Occipital lobe (tissue), 2 donors: ENCODE measurements around the gene DPY19L2. TPM values are rescaled to one million over a fixed set of nuclear protein-coding genes. Genes with fewer than 3 reads are reported as not detected.
"Not testable (repeated sequence)": the region's sequence is repeated elsewhere in the genome, so short reads cannot be mapped to it uniquely, and the experiment has no call there.

Experiments used
- DNase-seq: peaks from one replicate; lab custom pipeline; 2025; lab: John Stamatoyannopoulos, UW
- total RNA-seq: library from RNA; depleted of rRNA; stranded (reverse); fragments of >200 nt; gene quantifications from one replicate; pipeline ENCODE4 v1.2.3, GENCODE V29; 2014

DPY19L2 gene
- 38.4 TPM for total RNA-seq

DNA sequence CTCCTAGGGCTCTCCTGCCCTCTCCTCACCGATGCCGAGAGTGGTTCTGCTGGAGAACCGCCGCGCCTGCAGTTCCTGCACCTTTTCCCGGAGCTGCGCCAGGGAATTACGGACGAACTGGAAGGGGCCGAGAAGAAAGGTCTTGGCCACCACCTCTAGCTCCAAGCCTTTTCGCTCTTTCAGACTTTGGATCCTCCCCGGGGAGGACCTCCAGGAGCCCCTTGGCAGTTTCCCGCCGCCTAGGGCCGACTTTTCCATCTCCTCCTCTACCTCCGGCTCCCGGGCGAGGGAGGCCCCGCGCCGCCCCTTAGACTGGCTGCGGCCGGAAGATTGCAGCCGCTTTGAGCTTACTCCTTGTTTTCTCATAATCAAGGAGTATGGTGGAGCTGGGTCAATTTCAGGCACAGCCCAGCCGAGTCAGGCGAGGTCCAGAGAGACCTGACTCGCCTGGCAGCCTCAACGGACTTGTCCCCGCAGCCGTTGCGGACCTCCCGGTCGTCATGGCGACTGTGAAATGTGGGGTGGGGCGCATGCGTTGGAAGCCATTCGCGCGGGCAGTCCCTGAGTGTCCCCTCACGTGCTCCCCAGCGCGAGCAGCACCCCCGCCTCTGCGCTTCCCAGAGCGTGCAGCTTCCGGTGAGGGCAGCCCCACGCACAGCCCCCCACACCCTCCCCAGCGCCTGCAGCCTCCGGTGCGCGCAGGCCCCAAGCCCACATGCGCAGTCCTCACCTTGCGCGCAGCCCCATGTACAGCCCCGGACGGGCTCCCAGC lies at the start of gene DPY19L2:
DPY19L2 (minus strand) TSS at position 466 of the 772 bp plus-strand sequence; CDS start at position 366, 100 bp downstream.
- peak; percentile 74 for DNase-seq

DNA sequence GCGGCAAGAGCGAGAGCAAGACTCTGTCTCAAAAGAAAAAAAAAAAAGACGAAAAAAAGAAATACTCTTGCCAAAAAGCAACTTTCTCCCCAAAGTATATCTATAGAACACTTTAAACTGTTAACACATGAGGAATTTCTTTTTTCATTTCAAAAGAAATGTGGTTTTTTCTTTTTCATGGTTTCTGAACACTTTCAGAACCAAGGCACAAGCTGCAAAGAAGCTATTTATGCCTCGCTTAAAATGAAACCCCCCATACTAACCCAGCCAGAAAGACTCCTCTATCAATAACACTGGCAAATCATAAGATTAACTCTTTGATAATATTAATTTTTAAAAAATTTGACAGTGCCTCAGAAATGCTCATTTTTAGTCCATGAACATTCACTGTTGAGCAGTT lies 48.6 kb upstream of the DPY19L2 start:
- not testable (repeated sequence) for DNase-seq

DNA sequence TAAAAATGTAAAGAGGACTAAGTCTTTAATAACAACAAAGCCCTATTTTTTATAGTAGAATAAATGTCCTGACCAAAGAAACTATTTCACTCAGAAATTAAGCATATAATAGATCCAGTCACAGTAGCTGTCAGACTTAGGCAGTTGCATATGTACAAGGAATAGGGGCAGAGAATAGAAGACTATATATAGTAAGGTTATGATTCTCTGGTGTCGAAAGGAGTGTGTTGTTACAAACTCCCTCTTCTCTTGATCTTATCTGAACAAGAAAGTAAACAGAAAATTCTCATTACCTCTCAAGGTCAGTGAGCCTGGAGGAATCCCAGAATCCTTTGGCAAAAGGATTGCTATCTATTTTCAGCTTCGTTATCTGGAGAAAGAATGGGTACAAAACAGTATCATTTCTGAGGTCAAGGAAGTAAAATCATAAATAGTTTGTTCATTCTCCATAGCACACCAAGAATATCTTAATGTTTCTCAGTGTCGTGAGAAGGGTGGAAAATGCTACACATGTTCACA lies 46.9 kb upstream of the DPY19L2 start:
- not testable (repeated sequence) for DNase-seq

DNA sequence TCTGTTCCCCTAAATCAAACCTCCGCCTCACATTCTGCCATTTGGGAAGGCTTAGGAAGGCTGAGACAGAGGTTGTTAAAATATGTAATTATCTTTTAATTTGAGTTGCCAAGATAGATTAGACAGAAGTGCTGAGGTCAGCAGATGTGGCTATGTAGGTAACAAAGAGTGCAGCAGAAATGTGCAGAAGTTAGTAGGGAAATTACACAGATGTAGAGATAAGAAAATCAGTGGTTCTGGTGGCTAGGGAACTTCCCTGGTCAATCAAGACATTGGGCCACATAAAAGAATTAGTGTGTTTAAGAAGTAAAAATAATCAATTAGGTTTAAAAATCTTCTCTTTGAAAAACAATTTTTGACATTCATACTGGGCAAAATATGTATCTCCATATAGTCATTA lies 46.1 kb upstream of the DPY19L2 start:
- not testable (repeated sequence) for DNase-seq

DNA sequence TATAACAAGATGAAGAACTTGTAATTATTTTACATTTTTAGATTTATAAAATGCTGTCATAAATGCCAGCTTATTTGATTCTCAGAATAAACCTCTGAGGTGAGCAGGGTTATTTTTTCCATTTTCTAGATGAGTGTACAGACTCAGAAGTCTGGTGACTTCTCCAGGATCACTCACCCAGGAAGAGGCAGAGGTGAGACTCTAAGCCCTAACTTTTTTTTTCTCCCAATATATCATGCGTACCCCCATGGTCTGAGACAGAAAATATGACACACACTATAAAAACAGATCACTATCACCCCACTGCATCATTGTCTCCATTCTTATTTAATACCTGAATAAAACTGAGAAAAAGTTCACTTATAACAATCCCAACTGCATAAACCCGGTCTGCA lies 45.4 kb upstream of the DPY19L2 start:
- DNase-seq = not testable (repeated sequence)

DNA sequence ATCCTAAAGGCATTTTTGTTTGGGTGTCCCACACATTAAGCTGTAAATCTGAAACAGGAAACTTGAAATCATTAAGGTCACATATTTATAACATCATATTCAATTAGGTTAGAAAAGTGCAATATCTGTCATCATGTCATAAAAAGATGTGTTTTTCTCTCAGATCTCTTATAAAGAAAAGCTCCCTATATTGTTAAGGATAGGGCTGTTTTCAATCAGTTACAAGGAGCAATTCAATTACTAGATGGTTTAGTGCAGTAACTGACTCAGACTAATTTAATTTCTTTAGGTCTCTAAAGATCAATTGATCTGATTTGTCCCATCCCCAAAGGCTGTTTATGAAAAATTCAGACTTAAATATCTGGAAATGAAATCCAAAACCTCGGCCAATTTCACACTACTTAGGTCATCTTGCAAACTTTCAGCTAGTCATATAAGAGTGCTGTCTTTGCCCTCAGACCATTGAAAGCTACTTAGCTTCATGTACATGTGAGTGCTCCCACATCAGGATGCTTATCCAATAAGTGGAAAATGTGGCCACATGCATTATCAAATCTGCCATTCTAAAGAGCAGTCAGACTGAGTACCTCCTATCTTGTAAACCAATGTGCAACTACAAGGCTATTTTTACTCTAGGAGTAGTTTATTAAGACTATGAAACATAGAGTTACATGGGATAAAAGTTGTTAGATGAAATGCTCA lies 44.8 kb upstream of the DPY19L2 start:
- DNase-seq = not testable (repeated sequence)

DNA sequence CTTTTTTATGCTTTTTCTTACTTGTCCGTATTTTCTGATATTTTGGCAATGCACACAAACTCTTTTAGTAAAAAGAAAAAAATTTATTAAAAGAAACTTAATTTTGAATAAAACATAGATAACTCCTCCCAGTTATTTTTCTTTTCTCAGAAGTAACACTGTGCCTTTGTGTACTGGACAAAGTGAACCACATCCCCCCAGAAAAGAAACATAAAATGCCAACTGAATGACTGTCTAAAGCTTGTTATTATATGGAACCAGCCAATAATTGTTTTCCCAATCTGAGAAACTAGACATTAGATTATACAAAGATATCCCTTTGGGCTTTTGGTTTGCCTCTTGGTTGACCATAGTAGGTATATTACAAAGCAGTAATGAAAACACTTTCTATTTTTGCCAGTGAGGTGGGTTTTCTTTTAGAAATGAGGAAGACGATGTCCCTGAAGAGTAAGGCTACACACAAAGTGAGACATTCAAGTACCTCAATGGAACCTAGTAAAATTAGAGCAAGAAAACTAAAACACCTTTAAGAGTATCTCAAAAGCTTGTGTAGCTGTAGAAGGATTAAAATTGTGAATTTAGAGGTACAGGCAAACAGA lies 44.2 kb upstream of the DPY19L2 start:
- DNase-seq = not testable (repeated sequence)

DNA sequence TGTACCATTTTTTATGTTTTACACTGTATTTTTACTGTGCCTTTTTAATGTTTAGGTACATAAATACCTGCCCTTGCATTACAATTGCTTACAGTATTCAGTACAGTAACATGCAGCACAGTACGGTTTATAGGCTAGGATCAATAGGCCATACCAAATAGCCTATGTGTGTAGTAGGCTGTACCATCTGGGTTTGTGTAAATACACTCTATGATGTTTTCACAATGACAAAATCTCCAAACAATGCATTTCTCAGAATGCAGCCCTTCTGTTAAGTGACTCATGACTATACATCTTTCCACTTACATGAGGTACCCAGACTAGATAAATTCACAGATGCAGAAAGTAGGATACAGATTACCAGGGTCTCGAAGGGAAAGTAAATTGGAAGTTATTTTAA lies 43.0 kb upstream of the DPY19L2 start:
- not testable (repeated sequence) for DNase-seq

DNA sequence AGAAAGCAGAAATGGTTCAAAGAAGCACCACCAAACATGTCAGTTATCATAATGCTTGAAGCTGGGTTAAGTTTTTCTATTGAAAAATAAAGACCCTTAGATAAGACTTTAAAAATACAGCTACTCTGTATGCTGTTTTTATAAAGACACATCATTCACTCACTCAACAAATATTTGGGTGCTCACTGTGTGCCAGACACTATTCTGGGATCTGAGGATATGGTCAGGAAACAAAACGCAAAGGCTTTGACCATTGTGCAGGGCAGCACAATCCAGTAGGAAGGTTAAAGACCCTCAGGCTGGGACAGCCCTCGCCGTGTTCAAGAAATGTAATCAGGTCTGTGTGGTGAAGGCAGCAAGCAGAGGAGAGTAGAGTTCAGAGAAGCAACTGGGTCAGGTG lies 38.0 kb upstream of the DPY19L2 start:
- DNase-seq = no peak

DNA sequence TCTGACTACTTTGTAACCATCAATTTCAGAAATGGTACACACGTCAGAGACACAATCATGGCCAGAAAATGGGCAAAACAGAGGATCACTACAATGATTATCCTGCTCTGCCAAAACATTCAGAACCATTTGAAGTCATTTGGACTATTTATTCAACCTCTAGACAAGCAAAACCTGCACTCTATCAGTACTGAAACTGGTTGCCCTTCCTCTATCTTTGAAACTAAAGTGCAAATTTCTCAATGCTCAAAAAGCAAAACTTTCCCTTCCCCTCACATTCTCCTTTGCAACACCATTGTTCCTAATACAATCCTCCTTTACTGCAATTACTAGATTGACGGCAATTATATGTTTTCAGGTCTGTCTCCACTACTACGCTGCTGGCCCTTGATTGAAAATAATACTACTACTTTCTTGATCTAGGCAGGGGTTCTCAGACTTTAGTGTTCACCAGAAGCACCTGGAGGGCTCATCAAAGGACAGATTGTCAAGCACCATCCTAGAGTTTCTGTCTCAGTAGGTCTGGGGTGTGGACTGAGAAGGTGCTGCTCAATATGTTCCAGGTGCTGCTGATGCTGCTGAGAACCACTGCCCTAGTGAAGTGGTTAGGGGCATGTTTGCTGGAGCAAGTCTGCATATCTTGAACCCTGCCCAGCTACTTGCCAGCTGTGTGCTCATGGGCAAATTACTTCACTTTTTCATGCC lies 31.5 kb upstream of the DPY19L2 start:
- not testable (repeated sequence) for DNase-seq

DNA sequence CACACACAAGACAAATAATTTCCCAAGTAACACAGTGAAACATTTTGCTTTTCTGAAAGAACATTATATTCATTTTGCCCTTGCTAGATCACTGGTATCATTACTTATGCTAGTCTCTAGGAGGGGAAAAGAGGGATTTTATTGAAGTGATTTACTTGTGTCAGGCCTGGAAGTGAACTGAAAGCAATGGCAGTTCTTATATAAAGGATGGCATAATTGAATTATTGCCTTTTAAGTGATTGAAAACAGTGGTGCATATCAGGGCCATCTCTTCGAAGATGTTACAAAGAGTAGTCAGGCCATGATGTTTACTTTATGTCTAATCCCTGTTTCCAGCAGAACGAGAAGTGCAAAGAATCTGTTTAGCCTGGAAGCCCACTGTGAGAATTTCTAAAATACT lies 30.7 kb upstream of the DPY19L2 start:
- DNase-seq = not testable (repeated sequence)

DNA sequence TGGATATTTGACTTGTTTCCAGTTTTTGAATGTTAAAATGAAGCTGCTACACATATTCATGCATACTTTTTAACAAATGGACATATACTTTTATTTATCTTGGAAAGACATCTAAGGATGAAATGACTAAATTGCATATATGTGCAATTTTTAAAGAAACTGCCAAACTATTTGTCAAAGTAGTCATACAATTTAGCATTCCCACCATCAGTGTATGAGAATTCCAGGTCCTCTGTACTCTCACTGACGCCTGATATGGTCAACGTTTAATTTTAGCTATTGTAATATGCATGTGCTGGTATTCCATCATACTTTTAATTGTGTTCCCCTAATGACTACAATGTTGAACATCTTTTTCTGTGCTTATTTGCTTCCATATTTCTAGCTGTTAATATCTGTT lies 22.5 kb upstream of the DPY19L2 start:
- DNase-seq = not testable (repeated sequence)

DNA sequence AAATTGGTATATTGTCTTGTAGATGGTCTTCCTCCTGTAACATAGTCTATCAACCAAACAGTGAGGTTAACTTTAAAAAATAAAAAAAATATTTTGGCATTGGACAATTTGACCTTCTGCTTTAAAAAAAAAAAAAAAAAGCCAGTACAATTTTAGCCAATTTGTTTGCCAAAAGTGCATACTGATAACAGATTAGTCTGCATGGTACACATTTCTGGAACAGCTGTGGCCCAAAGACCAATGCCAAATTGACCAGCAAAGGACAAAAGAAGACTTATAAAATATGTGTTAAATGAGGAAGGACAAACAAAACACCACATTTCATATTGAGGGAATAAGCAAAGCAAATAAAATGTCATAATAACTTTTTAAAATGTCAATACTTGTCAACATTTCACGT lies 20.8 kb upstream of the DPY19L2 start:
- not testable (repeated sequence) for DNase-seq

DNA sequence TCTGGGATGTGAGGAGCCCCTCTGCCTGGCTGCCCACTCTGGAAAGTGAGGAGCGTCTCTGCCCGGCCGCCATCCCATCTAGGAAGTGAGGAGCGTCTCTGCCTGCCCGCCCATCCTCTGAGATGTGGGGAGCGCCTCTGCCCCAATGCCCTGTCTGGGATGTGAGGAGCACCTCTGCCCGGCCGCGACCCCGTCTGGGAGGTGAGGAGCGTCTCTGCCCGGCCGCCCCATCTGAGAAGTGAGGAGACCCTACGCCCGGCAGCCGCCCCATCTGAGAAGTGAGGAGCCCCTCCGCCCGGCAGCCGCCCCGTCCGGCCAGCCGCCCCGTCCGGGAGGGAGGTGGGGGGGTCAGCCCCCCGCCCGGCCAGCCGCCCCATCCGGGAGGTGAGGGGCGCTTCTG lies 18.3 kb upstream of the DPY19L2 start:
- DNase-seq = not testable (repeated sequence)

DNA sequence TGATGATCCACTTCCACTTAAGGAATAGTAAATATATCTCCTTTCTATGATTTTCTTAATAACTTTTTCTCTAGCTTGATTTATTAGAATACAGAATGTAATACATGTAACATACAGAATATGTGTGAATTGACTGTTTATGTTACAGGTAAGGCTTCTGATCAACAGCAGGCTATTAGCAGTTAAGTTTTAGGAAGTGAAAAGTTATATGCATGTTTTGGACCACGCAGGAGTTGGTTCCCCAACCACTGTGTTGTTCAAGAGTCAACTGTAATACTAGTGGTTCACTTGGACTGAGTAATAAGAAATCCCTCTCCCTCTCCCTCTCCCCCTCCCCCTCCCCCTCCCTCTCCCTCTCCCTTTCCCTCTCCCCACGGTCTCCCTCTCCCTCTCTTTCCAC lies 17.5 kb upstream of the DPY19L2 start:
- DNase-seq = not testable (repeated sequence)

DNA sequence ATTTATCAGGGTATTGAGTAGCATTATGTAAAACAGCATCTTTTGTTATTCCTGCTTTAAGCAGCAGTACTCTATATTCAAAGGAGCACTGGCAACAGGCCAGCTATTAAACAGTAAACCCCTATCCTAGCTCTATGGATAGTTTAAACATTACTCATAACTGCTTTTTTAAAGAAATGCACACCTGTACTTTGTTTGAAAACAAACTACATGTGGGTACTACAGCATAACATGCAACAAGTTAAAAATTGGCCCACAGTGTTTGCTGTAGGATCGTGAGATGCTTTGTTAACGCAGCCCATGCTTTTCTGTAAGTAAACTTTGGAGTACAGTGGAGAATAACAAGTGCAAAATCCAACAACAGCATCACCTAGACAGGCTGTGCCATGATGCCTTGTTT lies 14.3 kb upstream of the DPY19L2 start:
- not testable (repeated sequence) for DNase-seq

DNA sequence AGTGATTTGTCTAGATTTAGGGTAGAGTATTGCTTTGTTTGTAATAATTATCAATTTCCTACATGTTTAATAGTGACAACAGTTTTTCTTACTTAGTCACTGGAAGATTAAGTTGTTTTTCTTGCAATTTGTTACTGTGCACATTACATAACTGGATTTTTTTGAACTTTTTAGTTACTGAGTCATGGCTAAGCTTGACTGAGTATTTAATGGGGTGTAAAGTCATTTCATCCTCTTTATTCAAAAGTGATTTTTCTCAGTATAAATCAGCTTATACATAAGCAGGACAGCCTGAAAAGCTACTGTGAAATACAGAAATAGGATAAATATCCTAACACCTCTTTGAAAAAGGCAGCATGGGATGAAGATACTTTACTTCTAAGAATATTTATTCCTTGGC lies 12.5 kb upstream of the DPY19L2 start:
- not testable (repeated sequence) for DNase-seq

DNA sequence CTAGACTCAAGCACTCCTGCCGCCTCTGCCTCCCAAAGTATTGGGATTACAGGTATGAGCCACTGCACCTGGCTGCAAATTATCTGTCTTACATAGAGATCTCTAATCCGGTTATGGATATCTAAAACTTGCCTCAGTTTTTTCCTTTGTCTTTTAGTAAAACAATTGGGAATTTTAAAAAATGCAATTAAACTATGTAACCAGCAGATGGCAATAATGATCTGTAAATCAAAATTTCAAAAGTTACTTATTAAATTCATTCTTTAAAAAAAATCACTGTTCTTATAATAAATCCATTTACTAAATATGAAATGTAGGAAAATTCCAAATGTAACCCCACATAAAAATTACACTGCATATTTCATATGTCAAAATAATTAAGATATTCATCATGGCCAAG lies 4.3 kb upstream of the DPY19L2 start:
- DNase-seq = not testable (repeated sequence)

DNA sequence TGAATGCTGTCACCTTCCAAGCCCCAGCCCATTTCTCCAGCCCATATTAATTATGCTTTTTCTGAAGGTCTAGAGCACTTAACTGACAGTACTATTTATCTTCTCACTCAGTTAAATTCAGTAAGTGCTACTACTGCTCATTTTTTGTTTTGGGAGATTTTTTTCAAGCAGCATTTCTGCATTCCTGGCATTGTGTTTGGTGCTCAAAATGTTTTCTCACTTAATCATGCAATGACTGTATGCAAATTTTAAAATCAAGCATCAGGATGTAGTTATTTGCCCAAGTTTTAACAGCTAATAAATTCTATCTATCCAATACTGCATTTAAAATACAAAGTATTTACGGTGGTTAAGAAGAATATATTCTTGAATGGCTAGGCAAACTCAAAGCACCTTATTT lies 1.6 kb upstream of the DPY19L2 start:
- DNase-seq = not testable (repeated sequence)

DNA sequence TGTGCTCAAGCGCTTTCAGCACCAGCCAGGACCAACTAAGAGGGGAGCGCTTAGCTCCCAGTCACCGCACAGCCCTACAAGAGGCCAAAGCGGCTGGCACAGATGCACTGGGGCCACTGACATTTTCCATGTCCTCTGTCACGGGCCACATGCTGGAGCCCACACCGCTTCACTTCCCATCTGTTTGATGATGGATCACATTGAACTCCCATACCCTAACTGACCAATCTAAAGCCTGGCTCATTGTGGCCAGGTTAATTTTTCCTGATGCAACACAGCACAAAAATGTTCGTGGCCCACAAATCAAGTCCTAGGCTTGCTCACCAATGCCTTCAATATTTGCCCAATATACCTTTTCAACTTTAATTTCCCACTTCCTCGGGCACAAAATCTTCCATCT lies 1.1 kb upstream of the DPY19L2 start:
- not testable (repeated sequence) for DNase-seq

DNA sequence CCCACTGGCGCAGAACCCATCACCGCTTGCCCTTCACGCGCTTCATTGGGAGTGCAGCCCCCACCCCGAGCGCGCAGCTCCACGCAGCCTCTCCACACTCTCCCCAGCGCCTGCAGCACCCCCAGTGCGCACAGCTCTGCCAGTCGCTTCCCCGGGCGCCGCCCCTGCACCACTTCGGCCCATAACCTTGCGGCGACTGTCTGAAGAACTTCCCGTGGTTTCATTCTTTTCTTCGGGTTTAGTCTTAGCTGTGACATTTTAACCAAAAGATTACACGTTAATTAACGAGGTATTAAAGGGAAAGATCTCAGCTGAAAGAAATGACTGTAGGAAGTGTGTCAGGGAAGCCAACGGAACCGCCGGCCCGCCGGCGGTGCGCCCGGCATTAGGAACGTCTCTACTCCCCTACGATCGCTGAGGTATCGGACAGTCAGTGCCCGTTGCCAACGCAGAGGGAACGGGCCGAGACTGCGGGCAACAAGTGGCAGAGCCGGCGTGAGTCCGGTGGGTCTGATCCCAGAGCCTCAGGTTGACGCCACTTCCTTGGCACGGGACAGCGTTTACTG lies 590 bp upstream of the DPY19L2 start:
- peak; percentile 37 for DNase-seq
